K562 (cell line): ENCODE results near the gene PRKD1. TPM values are rescaled to one million over a fixed set of nuclear protein-coding genes. Genes with fewer than 3 reads are reported as not detected.

Experiments used
- ATAC-seq: fragments of 200-7000 bp; cut with Tn5 transposase; 3 replicates; pipeline ENCODE4 v1.9.1; 2020; ENCODE audit warnings: moderate library complexity
- BruUV-seq: library from RNA; stranded (reverse); fragments of 400-500 nt; replicated peaks from 2 replicates; lab custom pipeline; 2021; lab: Mats Ljungman, UMichigan
- CTCF ChIA-PET: fragments of 300-600 bp; formaldehyde crosslinking; extraction: SDS; loops from one replicate; lab custom pipeline; 2021; ENCODE audit warnings: low intra/inter-chr PET ratio; lab: Yijun Ruan, JAX
- POLR2A ChIA-PET: fragments of 300-600, 350-650 bp; sonication (Branson Sonifier 250); formaldehyde crosslinking; extraction: SDS; loops from one replicate; lab custom pipeline; 2021; ENCODE audit warnings: antibody characterized with exemption, inconsistent platforms; lab: Yijun Ruan, JAX
- DNase-seq, 4 experiments: peaks; one replicate each; pipeline versions ENCODE4 v3.0.0 to v3.0.0-alpha.2; 2011 to 2018; ENCODE audit warnings: low spot score in 3 of 4, mixed read lengths in 3 of 4; ENCODE audit errors: extremely low read depth in 1 of 4
- FAIRE-seq: peaks from 2 replicates; lab custom pipeline; 2011; peaks lifted over from hg19 to GRCh38; lab: Jason Lieb, UNC
- H2AFZ ChIP-seq: 2 replicates; pipeline ENCODE4 v1.6.0; 2011; ENCODE audit warnings: low read depth, low read length, control low read depth, inconsistent platforms
- H3K27ac ChIP-seq: fragments of 200-600 bp; 3 replicates; pipeline ENCODE4 v1.8.0; 2011; ENCODE audit warnings: low read depth, mild to moderate bottlenecking, control low read depth, inconsistent platforms, low read length, moderate library complexity, mixed read lengths; ENCODE audit errors: extremely low read depth
- H3K27me3 ChIP-seq, 2 experiments: fragments of 300-600 bp in 1 of 2; 2 replicates in 1 of 2; 3 replicates in 1 of 2; pipeline versions ENCODE4 v1.6.0 to v1.8.0; 2011; ENCODE audit warnings: inconsistent platforms in 2 of 2, low read length in 2 of 2, mild to moderate bottlenecking in 1 of 2, mixed read lengths in 1 of 2, moderate library complexity in 1 of 2; ENCODE audit not compliant: control insufficient read depth in 2 of 2, insufficient read depth in 2 of 2
- H3K36me3 ChIP-seq: fragments of 300-600 bp; 3 replicates; pipeline ENCODE4 v1.8.0; 2011; ENCODE audit warnings: mild to moderate bottlenecking, low read length, inconsistent platforms; ENCODE audit not compliant: control insufficient read depth, insufficient read depth
- H3K4me1 ChIP-seq, 2 experiments: fragments of 200-600 bp in 1 of 2; replicated peaks in 1 of 2; 2 replicates in 1 of 2; 3 replicates in 1 of 2; pipeline versions ENCODE4 v1.5.1 to v1.8.0; 2011; ENCODE audit warnings: inconsistent platforms in 2 of 2, low read length in 2 of 2, mild to moderate bottlenecking in 1 of 2, mixed read lengths in 1 of 2, moderate library complexity in 1 of 2; ENCODE audit not compliant: control insufficient read depth in 2 of 2, insufficient read depth in 2 of 2
- H3K4me2 ChIP-seq: 2 replicates; pipeline ENCODE4 v1.6.1; 2011; ENCODE audit warnings: low read length, control low read depth, inconsistent platforms, mixed read lengths; ENCODE audit not compliant: insufficient read depth
- H3K4me3 ChIP-seq: fragments of 200-600 bp; sonication (generic), shearing (Covaris generic); 2 replicates; pipeline ENCODE4 v1.5.1; 2016; ENCODE audit warnings: control low read depth, inconsistent platforms
- H3K79me2 ChIP-seq: fragments of 200-600 bp; 3 replicates; pipeline ENCODE4 v1.8.0; 2011; ENCODE audit warnings: low read length, inconsistent platforms; ENCODE audit not compliant: control insufficient read depth, insufficient read depth
- H3K9ac ChIP-seq, 2 experiments: 2 replicates each; pipeline versions ENCODE4 v1.6.0 to v1.6.1; 2011; ENCODE audit warnings: low read depth in 2 of 2, low read length in 2 of 2, control low read depth in 1 of 2, inconsistent platforms in 1 of 2, mild to moderate bottlenecking in 1 of 2, mixed read lengths in 1 of 2; ENCODE audit not compliant: insufficient read depth in 1 of 2
- H3K9me1 ChIP-seq: one replicate; pipeline ENCODE4 v1.6.0; 2011; ENCODE audit warnings: inconsistent platforms, mild to moderate bottlenecking, low read length, moderate library complexity; ENCODE audit not compliant: control insufficient read depth, insufficient read depth
- H3K9me3 ChIP-seq: replicated peaks from 2 replicates; pipeline ENCODE4 v1.5.1; 2011; ENCODE audit warnings: low read depth, low read length, inconsistent platforms; ENCODE audit not compliant: control insufficient read depth, insufficient read depth
- H4K20me1 ChIP-seq: replicated peaks from 2 replicates; pipeline ENCODE4 v1.6.1; 2011; ENCODE audit warnings: low read length, inconsistent platforms, mixed read lengths; ENCODE audit not compliant: control insufficient read depth, insufficient read depth
- ARID3B ChIP-seq: fragments of 250-450 bp; sonication (Bioruptor Pico); IDR thresholded peaks from 2 replicates; pipeline ENCODE4 v1.4.0; 2020; ENCODE audit warnings: borderline replicate concordance
- FOXJ2 ChIP-seq: fragments of 200-800 bp; sonication (Bioruptor generic); IDR thresholded peaks from 2 replicates; pipeline ENCODE4 v1.6.1; 2016; ENCODE audit warnings: missing genetic modification characterization, missing compliant biosample characterization
- GATAD2B ChIP-seq: fragments of 450-650 bp; IDR thresholded peaks from 2 replicates; pipeline ENCODE4 v1.6.1; 2017; ENCODE audit warnings: mild to moderate bottlenecking, borderline replicate concordance
- HDAC8 ChIP-seq: fragments of 450-650 bp; IDR thresholded peaks from 2 replicates; pipeline ENCODE4 v1.6.1; 2016; ENCODE audit warnings: mild to moderate bottlenecking, missing genetic modification characterization, moderate library complexity, missing compliant biosample characterization
- XRCC3 ChIP-seq: fragments of 450-650 bp; IDR thresholded peaks from 2 replicates; pipeline ENCODE4 v1.6.1; 2017; ENCODE audit warnings: mild to moderate bottlenecking, moderate library complexity
- ZNF316 ChIP-seq: fragments of 450-650 bp; IDR thresholded peaks from 2 replicates; pipeline ENCODE4 v1.6.1; 2016
- ZNF41 ChIP-seq: fragments of 250-450 bp; sonication (Bioruptor Pico); conservative IDR thresholded peaks from 2 replicates; pipeline ENCODE4 v1.4.0; 2020; ENCODE audit warnings: mild to moderate bottlenecking
- ZNF561 ChIP-seq: fragments of 450-650 bp; formaldehyde crosslinking; conservative IDR thresholded peaks from 2 replicates; pipeline ENCODE4 v1.4.0; 2020; ENCODE audit warnings: mild to moderate bottlenecking, moderate library complexity
- WGBS: fragments of 100-300 bp; shearing (Covaris generic); methylation state at CpG from one replicate; pipeline ENCODE4 v1.1.6; 2016; ENCODE audit warnings: low coverage, mixed read lengths; ENCODE audit not compliant: insufficient coverage; ENCODE audit errors: missing lambda C conversion rate; 5-methylcytosine and 5-hydroxymethylcytosine counted together
- in situ Hi-C: fragments of 300-500 bp; cut with MboI; formaldehyde crosslinking; loops from 4 replicates; pipeline ENCODE4 v1.15.0; 2018; ENCODE audit warnings: inconsistent platforms, mixed read lengths
- intact Hi-C: fragments of 100-400 bp; cut with micrococcal nuclease; formaldehyde crosslinking; loops from 2 replicates; pipeline ENCODE4 v1.14.2; 2022
- polyA plus RNA-seq, 8 experiments: library from polyadenylated mRNA; depleted of rRNA in 4 of 8; stranded (reverse) in 5 of 8; unstranded in 3 of 8; fragments of >200 nt; fragmentation: Nextera tagmentation in 2 of 8; fragmentation: Illumina TruSeq in 1 of 8; extraction: Ambion mirVana in 2 of 8; extraction: Trizol in 1 of 8; gene quantifications; 2 replicates each; pipeline versions ENCODE4 v1.2.1 to v1.2.3, GENCODE V29; 2011 to 2014; ENCODE audit warnings: inconsistent platforms in 1 of 8, missing spikeins in 1 of 8
- total RNA-seq, 7 experiments: library from RNA; depleted of rRNA in 6 of 7; stranded (reverse); fragments of >200 nt in 6 of 7; fragmentation: Illumina TruSeq in 2 of 7; extraction: Trizol in 2 of 7; gene quantifications; 2 replicates each; pipeline versions ENCODE4 v1.2.1 to v1.2.3, GENCODE V29; 2011 to 2021; ENCODE audit warnings: low replicate concordance in 1 of 7

Gene PRKD1
- total and polyA plus RNA-seq, 9 of the 15 experiments (the other 6 are each of a cell fraction or from before 2014, with no cell fraction given), result 0.04 to 0.25 (median 0.13) TPM; not detected in 1

DNA sequence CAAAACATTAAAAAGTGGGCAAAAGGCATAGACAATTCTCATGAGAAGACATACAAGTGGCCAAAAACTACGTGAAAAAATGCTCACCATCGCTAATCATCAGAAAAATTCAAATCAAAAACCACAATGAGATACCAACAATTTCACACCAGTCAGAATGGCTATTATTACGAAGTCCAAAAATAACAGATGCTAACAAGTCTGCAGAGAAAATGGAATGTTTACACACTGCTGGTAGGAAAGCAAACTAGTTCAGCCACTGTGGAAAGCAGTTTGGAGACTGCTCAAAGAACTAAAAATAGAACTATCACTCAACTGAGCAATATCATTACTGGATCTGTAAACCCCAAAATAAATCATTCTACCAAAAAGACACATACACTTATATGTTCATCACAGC lies 76.2 kb downstream of the PRKD1 start:
- Histone ChIP-seq H3K4me3 (no peak overlapping the region), H3K9me3 (no peaks in the 10 kb centered on the region), H3K27ac (no peak overlapping the region), H4K20me1 (no peaks in the 10 kb centered on the region), H3K79me2 (no peaks in the 10 kb centered on the region), H3K27me3 (no peaks in the 10 kb centered on the region), H3K9ac (no peak overlapping the region), H3K4me1 (no peaks in the 10 kb centered on the region), H2AFZ (no peak overlapping the region), H3K4me2 (no peak overlapping the region), H3K9me1 (no peaks in the 10 kb centered on the region), H3K36me3 (no peaks in the 10 kb centered on the region)
- CTCF ChIA-PET, result no interaction called here
- in situ Hi-C loops (no loop called here), intact Hi-C loops (no loop called here)
- ATAC-seq, result no peak
- FAIRE-seq, result no peak
- TF ChIP-seq ARID3B (no peak), XRCC3 (no peak), ZNF561 (CRISPR knock-in tag) (no peak), GATAD2B (no peak), FOXJ2 (tag) (no peak), ZNF316 (no peak), HDAC8 (tag) (no peak), ZNF41 (CRISPR knock-in tag) (no peak)
- no TSS peak for BruUV-seq
- 0% methylated on average over 3 of the region's 3 CpGs for WGBS
- DNase-seq, result no peak
- POLR2A ChIA-PET, result no interaction called here
